Effector memory CD8-positive, alpha-beta T cell (primary cell): ENCODE data around the gene NCMAP.
"Not testable (repeated sequence)": the region's sequence is repeated elsewhere in the genome, so short reads cannot be mapped to it uniquely, and the experiment has no call there.

Experiments used
- ATAC-seq: fragments of 150-1000 bp; cut with Tn5 transposase; replicated peaks from 2 replicates; pipeline ENCODE4 v1.10.0; 2021; ENCODE audit warnings: mild to moderate bottlenecking, moderate library complexity
- DNase-seq, 3 experiments: peaks; one replicate each; pipeline ENCODE4 v3.0.0; 2021
- H3K27ac Mint-ChIP-seq, 2 donors: one replicate each; pipeline ENCODE4 v1.8.0; 2022; ENCODE audit warnings: mild to moderate bottlenecking in 2 of 2, mixed read lengths in 2 of 2, moderate library complexity in 2 of 2
- H3K27me3 Mint-ChIP-seq, 2 donors: one replicate each; pipeline ENCODE4 v1.8.0; 2022; ENCODE audit warnings: mixed read lengths in 2 of 2
- H3K36me3 Mint-ChIP-seq: one replicate; pipeline ENCODE4 v1.8.0; 2022; ENCODE audit warnings: mild to moderate bottlenecking, moderate library complexity, mixed read lengths; ENCODE audit not compliant: insufficient read depth
- H3K4me1 Mint-ChIP-seq, 2 donors: one replicate each; pipeline ENCODE4 v1.8.0; 2022; ENCODE audit warnings: low read depth in 2 of 2, mixed read lengths in 2 of 2
- H3K4me3 Mint-ChIP-seq, 2 donors: one replicate each; pipeline ENCODE4 v1.8.0; 2022; ENCODE audit warnings: mild to moderate bottlenecking in 2 of 2, mixed read lengths in 2 of 2, moderate library complexity in 2 of 2
- H3K9me3 Mint-ChIP-seq, 2 donors: one replicate each; pipeline ENCODE4 v1.8.0; 2022; ENCODE audit warnings: mixed read lengths in 2 of 2
- total RNA-seq, 9 experiments: gene quantifications; one replicate each; lab custom pipeline; 2026; lab: John Stamatoyannopoulos, UW

Gene NCMAP, protein sequence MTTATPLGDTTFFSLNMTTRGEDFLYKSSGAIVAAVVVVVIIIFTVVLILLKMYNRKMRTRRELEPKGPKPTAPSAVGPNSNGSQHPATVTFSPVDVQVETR
- total RNA-seq, result 0 to 0.66 (median 0.30) reads per million in 9 experiments

GRCh38 chr1:24555591-24556413 lies at the start of gene NCMAP:
Gene NCMAP, plus strand, starts transcription at chr1:24556087. Its CDS starts 39,344 bp downstream, at chr1:24595431.
- ATAC-seq, result peak; percentile 73
- H3K9me3 Mint-ChIP-seq, result no peaks in the 10 kb centered on the region
- H3K4me3 Mint-ChIP-seq, result peak within 1 kb of the TSS; percentile 76 to 77
- H3K36me3 Mint-ChIP-seq, result peaks cover 11% of the 10 kb centered on the region
- H3K27me3 Mint-ChIP-seq, result peaks cover 46 to 69% of the 10 kb centered on the region in 2 donors
- peak within 1 kb of the TSS; percentile 44 to 77 for H3K27ac Mint-ChIP-seq
- peaks cover 5 to 9% of the 10 kb centered on the region in 2 donors for H3K4me1 Mint-ChIP-seq
- peak in 2 of 3 experiments; percentile 10 to 11 for DNase-seq

- H3K27ac Mint-ChIP-seq, result peak overlapping the region; percentile 50 to 94
- no peaks in the 10 kb centered on the region for H3K27me3 Mint-ChIP-seq
- peak overlapping the region; percentile 58 to 71 for H3K4me3 Mint-ChIP-seq
- no peaks in the 10 kb centered on the region for H3K9me3 Mint-ChIP-seq
- H3K4me1 Mint-ChIP-seq, result peaks cover 49 to 53% of the 10 kb centered on the region in 2 donors
- peaks cover 34% of the 10 kb centered on the region for H3K36me3 Mint-ChIP-seq
- peak; percentile 26 to 34 (median 33) for DNase-seq
- peak; percentile 17 for ATAC-seq
Measured at GRCh38 chr1:24506691-24507381, 49.1 kb upstream of the NCMAP start.

DNA sequence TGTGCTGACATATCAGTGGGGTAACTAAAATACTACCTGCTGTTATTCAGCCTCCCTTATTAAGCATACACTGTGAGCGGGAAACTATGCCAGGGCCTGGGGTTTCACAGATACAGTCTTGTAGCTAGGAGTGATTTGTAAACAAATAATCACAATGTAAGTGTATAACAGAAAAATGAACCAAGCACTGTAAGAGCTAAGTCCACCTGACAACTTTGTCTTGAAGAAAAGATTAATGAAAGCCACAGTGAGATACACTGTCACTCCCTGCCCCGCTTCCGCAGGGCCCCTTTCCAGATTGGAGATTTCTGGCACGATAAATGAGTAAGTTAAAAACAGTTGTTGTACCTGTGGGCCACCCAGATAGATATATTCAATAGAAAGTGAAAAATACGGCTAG lies 48.5 kb upstream of the NCMAP start:
- ATAC-seq (peak; percentile 34), DNase-seq (peak in 1 of 3 experiments; percentile 20)
- Mint-ChIP-seq H3K27ac (peak overlapping the region; percentile 50 to 94), H3K4me3 (peak overlapping the region; percentile 58 to 71), H3K9me3 (no peaks in the 10 kb centered on the region), H3K27me3 (no peaks in the 10 kb centered on the region), H3K4me1 (peaks cover 46 to 53% of the 10 kb centered on the region in 2 donors), H3K36me3 (peaks cover 30% of the 10 kb centered on the region)

DNA sequence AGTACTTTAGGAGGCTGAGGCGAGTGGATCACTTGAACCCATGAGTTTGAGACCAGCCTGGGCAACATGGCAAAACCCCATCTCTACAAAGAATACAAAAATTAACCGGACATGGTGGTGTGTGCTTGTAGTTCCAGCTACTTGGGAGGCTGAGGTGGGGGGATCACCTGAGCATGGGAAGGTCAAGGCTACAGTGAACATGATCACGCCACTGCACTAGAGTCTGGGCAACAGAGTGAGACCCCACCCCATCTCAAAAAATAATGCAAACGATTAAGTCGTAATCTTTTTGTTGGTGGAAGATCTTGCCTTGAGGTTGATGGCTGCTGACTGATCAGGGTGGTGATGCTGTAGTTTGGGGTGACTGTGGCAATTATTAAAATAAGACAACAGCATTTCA lies 47.0 kb upstream of the NCMAP start:
- H3K4me3 Mint-ChIP-seq, result peak overlapping the region in 1 of 2 donors; percentile 28
- peak overlapping the region; percentile 50 to 94 for H3K27ac Mint-ChIP-seq
- no peaks in the 10 kb centered on the region for H3K27me3 Mint-ChIP-seq
- peaks cover 44 to 46% of the 10 kb centered on the region in 2 donors for H3K4me1 Mint-ChIP-seq
- H3K36me3 Mint-ChIP-seq, result peaks cover 21% of the 10 kb centered on the region
- DNase-seq (no peak), ATAC-seq (no peak)
- no peaks in the 10 kb centered on the region for H3K9me3 Mint-ChIP-seq

DNA sequence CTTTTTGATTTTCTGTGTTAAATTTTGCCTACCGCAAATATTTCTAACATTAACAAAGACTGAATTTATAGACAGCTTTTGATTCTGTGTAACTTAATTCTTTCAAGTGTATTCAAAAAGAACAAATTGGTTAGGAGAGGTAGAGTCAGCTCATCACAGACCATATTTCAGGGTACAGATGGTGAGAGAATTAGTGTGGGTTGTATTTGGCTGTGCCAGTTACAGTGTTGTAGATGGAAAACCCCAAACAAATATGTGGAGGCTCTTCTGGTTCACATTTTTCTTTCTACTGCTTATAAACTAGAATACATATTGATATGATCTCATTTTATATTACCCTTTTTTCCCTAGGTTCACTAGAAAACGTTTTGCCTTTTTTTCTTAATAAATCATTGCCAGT lies 42.2 kb upstream of the NCMAP start:
- Mint-ChIP-seq H3K4me1 (peaks cover 27 to 33% of the 10 kb centered on the region in 2 donors), H3K9me3 (no peaks in the 10 kb centered on the region), H3K36me3 (peaks cover 26% of the 10 kb centered on the region), H3K4me3 (no peak overlapping the region), H3K27me3 (no peaks in the 10 kb centered on the region), H3K27ac (peak overlapping the region in 1 of 2 donors; percentile 32)
- ATAC-seq (no peak), DNase-seq (no peak)

GRCh38 chr1:24514946-24515345 lies 40.9 kb upstream of the NCMAP start:
- DNase-seq (no peak), ATAC-seq (no peak)
- peaks cover 21 to 24% of the 10 kb centered on the region in 2 donors for H3K4me1 Mint-ChIP-seq
- peak overlapping the region in 1 of 2 donors; percentile 24 for H3K27ac Mint-ChIP-seq
- H3K9me3 Mint-ChIP-seq, result no peaks in the 10 kb centered on the region
- peaks cover 28% of the 10 kb centered on the region for H3K36me3 Mint-ChIP-seq
- H3K27me3 Mint-ChIP-seq, result no peaks in the 10 kb centered on the region
- H3K4me3 Mint-ChIP-seq, result no peak overlapping the region

DNA sequence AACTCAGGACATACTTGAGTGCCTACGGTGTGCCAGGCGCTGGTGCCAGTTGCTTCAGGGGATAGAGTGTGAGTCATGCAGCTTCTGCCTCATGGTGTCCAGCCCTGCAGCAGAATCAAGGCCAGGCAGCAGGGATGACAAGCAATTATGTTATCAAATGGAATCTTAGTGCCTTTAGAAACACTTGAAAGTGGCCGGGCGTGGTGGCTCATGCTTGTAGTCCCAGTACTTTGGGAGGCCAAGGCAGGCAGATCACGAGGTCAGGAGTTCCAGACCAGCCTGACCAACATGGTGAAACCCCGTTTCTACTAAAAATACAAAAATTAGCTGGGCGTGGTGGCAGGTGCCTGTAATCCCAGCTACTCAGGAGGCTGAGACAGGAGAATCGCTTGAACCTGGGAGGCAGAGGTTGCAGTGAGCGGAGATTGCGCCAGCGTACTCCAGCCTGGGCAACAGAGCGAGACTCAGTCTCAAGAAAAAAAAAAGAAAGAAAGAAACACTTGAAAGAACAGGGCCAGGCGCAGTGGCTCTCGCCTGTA lies 40.1 kb upstream of the NCMAP start:
- H3K4me3 Mint-ChIP-seq, H3K27me3 Mint-ChIP-seq, DNase-seq, H3K9me3 Mint-ChIP-seq, ATAC-seq: not testable (repeated sequence)
- Mint-ChIP-seq H3K27ac (peak overlapping the region in 1 of 2 donors; percentile 65), H3K4me1 (peaks cover 16 to 20% of the 10 kb centered on the region in 2 donors), H3K36me3 (peaks cover 33% of the 10 kb centered on the region)

- H3K9me3 Mint-ChIP-seq, result no peaks in the 10 kb centered on the region
- ATAC-seq, result no peak
- no peak overlapping the region for H3K4me3 Mint-ChIP-seq
- H3K27me3 Mint-ChIP-seq, result no peaks in the 10 kb centered on the region
- H3K27ac Mint-ChIP-seq, result no peak overlapping the region
- DNase-seq, result no peak
- H3K4me1 Mint-ChIP-seq, result peaks cover 14 to 15% of the 10 kb centered on the region in 2 donors
- H3K36me3 Mint-ChIP-seq, result peaks cover 33% of the 10 kb centered on the region
Measured at GRCh38 chr1:24516506-24516905, 39.4 kb upstream of the NCMAP start.

GRCh38 chr1:24517898-24518297 lies 38.0 kb upstream of the NCMAP start:
- Mint-ChIP-seq H3K4me3 (no peak overlapping the region), H3K36me3 (peaks cover 35% of the 10 kb centered on the region), H3K27me3 (no peaks in the 10 kb centered on the region), H3K9me3 (no peaks in the 10 kb centered on the region), H3K27ac (no peak overlapping the region), H3K4me1 (peaks cover 8 to 15% of the 10 kb centered on the region in 2 donors)
- no peak for DNase-seq
- no peak for ATAC-seq

DNA sequence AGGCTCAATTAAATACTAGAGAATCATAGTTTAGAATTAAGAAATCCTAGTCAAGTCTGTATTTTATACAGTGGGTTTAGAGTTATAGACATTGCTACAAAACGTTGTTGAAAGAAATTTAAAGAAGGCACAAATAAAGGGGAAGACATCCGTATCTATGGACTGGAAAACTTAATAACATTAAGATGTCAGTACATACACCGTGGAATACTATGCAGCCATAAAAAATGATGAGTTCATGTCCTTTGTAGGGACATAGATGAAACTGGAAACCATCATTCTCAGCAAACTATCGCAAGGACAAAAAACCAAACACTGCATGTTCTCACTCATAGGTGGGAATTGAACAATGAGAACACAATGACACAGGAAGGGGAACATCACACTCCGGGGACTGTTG lies 35.6 kb upstream of the NCMAP start:
- not testable (repeated sequence) for DNase-seq, H3K4me3 Mint-ChIP-seq, H3K9me3 Mint-ChIP-seq, ATAC-seq, H3K27me3 Mint-ChIP-seq
- peaks cover 40% of the 10 kb centered on the region for H3K36me3 Mint-ChIP-seq
- H3K4me1 Mint-ChIP-seq, result peaks cover 9 to 13% of the 10 kb centered on the region in 2 donors
- H3K27ac Mint-ChIP-seq, result peak overlapping the region in 1 of 2 donors; percentile 33

- H3K27me3 Mint-ChIP-seq, result no peaks in the 10 kb centered on the region
- H3K4me1 Mint-ChIP-seq, result peaks cover 5 to 13% of the 10 kb centered on the region in 2 donors
- no peak overlapping the region for H3K27ac Mint-ChIP-seq
- H3K36me3 Mint-ChIP-seq, result peaks cover 12% of the 10 kb centered on the region
- ATAC-seq (no peak), DNase-seq (no peak)
- H3K9me3 Mint-ChIP-seq, result no peaks in the 10 kb centered on the region
- no peak overlapping the region for H3K4me3 Mint-ChIP-seq
Measured at GRCh38 chr1:24525606-24526005, 30.3 kb upstream of the NCMAP start.

- DNase-seq (no peak), ATAC-seq (no peak)
- Mint-ChIP-seq H3K4me3 (no peak overlapping the region), H3K9me3 (no peaks in the 10 kb centered on the region), H3K27me3 (no peaks in the 10 kb centered on the region), H3K36me3 (peaks cover 12% of the 10 kb centered on the region), H3K4me1 (peaks cover 5 to 13% of the 10 kb centered on the region in 2 donors), H3K27ac (peak overlapping the region in 1 of 2 donors; percentile 33)
Measured at GRCh38 chr1:24526045-24526444, 29.8 kb upstream of the NCMAP start.

DNA sequence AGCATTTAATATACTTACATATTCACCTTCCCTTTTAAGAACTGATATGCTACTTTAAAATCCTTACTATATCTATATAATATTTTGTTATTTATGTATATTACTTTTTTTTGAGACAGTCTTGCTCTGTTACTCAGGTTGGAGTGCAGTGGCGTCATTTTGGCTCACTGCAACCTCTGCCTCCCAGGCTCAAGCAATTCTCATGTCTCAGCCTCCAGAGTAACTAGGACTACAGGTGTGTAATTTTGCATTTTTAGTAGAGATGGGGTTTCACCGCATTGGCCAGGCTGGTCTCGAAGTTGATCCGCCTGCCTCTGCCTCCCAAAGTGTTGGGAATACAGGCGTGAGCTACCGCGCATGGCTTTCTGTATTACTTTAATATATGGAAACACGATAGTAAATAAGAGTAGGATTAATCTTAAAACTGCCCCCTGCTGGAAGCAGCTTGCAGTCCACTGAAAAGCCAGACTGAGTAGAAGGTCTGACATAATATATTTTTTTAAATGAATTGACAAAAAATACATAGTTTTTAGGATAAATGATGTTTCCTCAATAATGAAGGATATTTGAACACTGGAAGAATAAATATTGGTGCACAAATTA lies 28.8 kb upstream of the NCMAP start:
- Mint-ChIP-seq H3K9me3 (no peaks in the 10 kb centered on the region), H3K27ac (no peak overlapping the region), H3K4me3 (no peak overlapping the region), H3K4me1 (peaks cover 5 to 13% of the 10 kb centered on the region in 2 donors), H3K36me3 (peaks cover 20% of the 10 kb centered on the region), H3K27me3 (no peaks in the 10 kb centered on the region)
- ATAC-seq, result peak; percentile 61
- DNase-seq, result peak; percentile 41 to 43 (median 42)
